HFF-Myc (cell line): ENCODE results near the gene ZFPL1.

Source experiments
- DNase-seq: peaks from one replicate; pipeline ENCODE4 v3.0.0-alpha.2; 2011; ENCODE audit warnings: low read depth; ENCODE audit errors: extremely low read depth
- H3K4me3 ChIP-seq: replicated peaks from 2 replicates; pipeline ENCODE4 v1.5.1; 2011; ENCODE audit warnings: low read depth, mild to moderate bottlenecking, control low read depth, low read length
- CTCF ChIP-seq: IDR thresholded peaks from 2 replicates; pipeline ENCODE4 v1.5.1; 2012; ENCODE audit warnings: mild to moderate bottlenecking, low read depth, low read length, control low read depth; ENCODE audit errors: missing control alignments

Gene ZFPL1

GRCh38 chr11:65136515-65137096 lies 52.6 kb downstream of the ZFPL1 start:
- no peak overlapping the region for H3K4me3 ChIP-seq
- no peak for DNase-seq
- no peak for TF ChIP-seq CTCF
